ENCODE data around the gene SFTPA2.
"Not testable (repeated sequence)": the region's sequence is repeated elsewhere in the genome, so short reads cannot be mapped to it uniquely, and the experiment has no call there.

The SFTPA2 gene

GRCh38 chr10:79559726-79560125, 481 bp downstream of the SFTPA2 start:
- no peak for DNase-seq (ENCODE audit: low read depth)

- not testable (repeated sequence) for DNase-seq (ENCODE audit: low read depth)
These were observed 3.2 kb downstream of the SFTPA2 start for GRCh38 chr10:79556961-79557360.

GRCh38 chr10:79555354-79556309, 4.6 kb downstream of the SFTPA2 start:
- DNase-seq (ENCODE audit: low read depth), result no peak

- DNase-seq (ENCODE audit: low read depth), result no peak
These were observed 8.1 kb downstream of the SFTPA2 start for GRCh38 chr10:79552143-79552542.

GRCh38 chr10:79547973-79548372, 12.2 kb downstream of the SFTPA2 start:
- DNase-seq (ENCODE audit: low read depth), result no peak

- DNase-seq (ENCODE audit: low read depth), result not testable (repeated sequence)
These were observed 13.1 kb downstream of the SFTPA2 start for GRCh38 chr10:79547128-79547527.

GRCh38 chr10:79544926-79545659, 15.1 kb downstream of the SFTPA2 start:
- DNase-seq (ENCODE audit: low read depth), result not testable (repeated sequence)

- not testable (repeated sequence) for DNase-seq (ENCODE audit: low read depth)
These were observed 15.8 kb downstream of the SFTPA2 start for GRCh38 chr10:79544408-79544807.

- DNase-seq (ENCODE audit: low read depth), result no peak
These were observed 17.6 kb downstream of the SFTPA2 start for GRCh38 chr10:79542626-79543025.

GRCh38 chr10:79540930-79541329, 19.3 kb downstream of the SFTPA2 start:
- not testable (repeated sequence) for DNase-seq (ENCODE audit: low read depth)

GRCh38 chr10:79538311-79538710, 21.9 kb downstream of the SFTPA2 start:
- not testable (repeated sequence) for DNase-seq (ENCODE audit: low read depth)

- not testable (repeated sequence) for DNase-seq (ENCODE audit: low read depth)
These were observed 26.4 kb downstream of the SFTPA2 start for GRCh38 chr10:79533903-79534175.

GRCh38 chr10:79533142-79533902, 26.9 kb downstream of the SFTPA2 start:
- DNase-seq (ENCODE audit: low read depth), result not testable (repeated sequence)

- not testable (repeated sequence) for DNase-seq (ENCODE audit: low read depth)
These were observed 31.9 kb downstream of the SFTPA2 start for GRCh38 chr10:79528261-79528660.

- not testable (repeated sequence) for DNase-seq (ENCODE audit: low read depth)
These were observed 35.0 kb downstream of the SFTPA2 start for GRCh38 chr10:79525049-79525710.

GRCh38 chr10:79523157-79523853, 36.9 kb downstream of the SFTPA2 start:
- DNase-seq (ENCODE audit: low read depth), result not testable (repeated sequence)

- not testable (repeated sequence) for DNase-seq (ENCODE audit: low read depth)
These were observed 37.7 kb downstream of the SFTPA2 start for GRCh38 chr10:79522464-79522863.

- DNase-seq (ENCODE audit: low read depth), result not testable (repeated sequence)
These were observed 38.5 kb downstream of the SFTPA2 start for GRCh38 chr10:79521751-79522150.

- DNase-seq (ENCODE audit: low read depth), result not testable (repeated sequence)
These were observed 42.6 kb downstream of the SFTPA2 start for GRCh38 chr10:79517567-79517966.

GRCh38 chr10:79516532-79517205, 43.5 kb downstream of the SFTPA2 start:
- not testable (repeated sequence) for DNase-seq (ENCODE audit: low read depth)

Data from activated T-helper 1 cell treated with Interleukin-2 at 50 U/mL for 16 hours (primary cell).